HepG2 (cell line): ENCODE data around the gene LZTS2. TPM values are rescaled to one million over a fixed set of nuclear protein-coding genes. Genes with fewer than 3 reads are reported as not detected.

Experiments
- ATAC-seq: fragments of 200-7000 bp; cut with Tn5 transposase; 3 replicates; pipeline ENCODE4 v1.9.1; 2020; ENCODE audit warnings: mild to moderate bottlenecking, moderate library complexity
- BruUV-seq: library from RNA; stranded (reverse); fragments of 400-500 nt; replicated peaks from 2 replicates; lab custom pipeline; 2021; lab: Mats Ljungman, UMichigan
- CTCF ChIA-PET: fragments of 300-600 bp; formaldehyde crosslinking; extraction: SDS; loops from one replicate; lab custom pipeline; 2021; ENCODE audit warnings: low total read pairs, inconsistent platforms, low intra/inter-chr PET ratio; lab: Yijun Ruan, JAX
- POLR2A ChIA-PET: fragments of 350-600 bp; sonication (Branson Sonifier 250); formaldehyde crosslinking; loops from one replicate; lab custom pipeline; 2020; ENCODE audit warnings: antibody characterized with exemption, inconsistent platforms; lab: Yijun Ruan, JAX
- DNase-seq: peaks from one replicate; pipeline ENCODE4 v3.0.0-alpha.2; 2015; ENCODE audit warnings: low spot score
- FAIRE-seq: peaks from 3 replicates; lab custom pipeline; 2011; peaks lifted over from hg19 to GRCh38; lab: Jason Lieb, UNC
- H2AFZ ChIP-seq: one replicate; pipeline ENCODE4 v1.6.1; 2011; ENCODE audit warnings: low read length, inconsistent platforms
- H3K27ac ChIP-seq: fragments of 300-600 bp; 3 replicates; pipeline ENCODE4 v1.8.0; 2011; ENCODE audit warnings: mixed run types, mild to moderate bottlenecking, mixed read lengths, low read length, inconsistent platforms; ENCODE audit not compliant: insufficient read depth; ENCODE audit errors: extremely low read length
- H3K27me3 ChIP-seq, 2 experiments: fragments of 200-600 bp in 1 of 2; 2 replicates in 1 of 2; 3 replicates in 1 of 2; pipeline versions ENCODE4 v1.6.0 to v1.8.0; 2011; ENCODE audit warnings: low read length in 2 of 2, mild to moderate bottlenecking in 2 of 2, moderate library complexity in 2 of 2, inconsistent platforms in 1 of 2; ENCODE audit not compliant: insufficient read depth in 2 of 2, control insufficient read depth in 1 of 2
- H3K36me3 ChIP-seq, 2 experiments: fragments of 200-600 bp in 1 of 2; replicated peaks in 1 of 2; 2 replicates in 1 of 2; 3 replicates in 1 of 2; pipeline versions ENCODE4 v1.5.1 to v1.8.0; 2011; ENCODE audit warnings: low read length in 2 of 2, inconsistent platforms in 1 of 2; ENCODE audit not compliant: insufficient read depth in 2 of 2, control insufficient read depth in 1 of 2
- H3K4me1 ChIP-seq: 2 replicates; pipeline ENCODE4 v1.5.1; 2012; ENCODE audit warnings: low read length, inconsistent platforms; ENCODE audit not compliant: insufficient read depth
- H3K4me2 ChIP-seq: 2 replicates; pipeline ENCODE4 v1.6.0; 2011; ENCODE audit warnings: low read depth, low read length, inconsistent platforms
- H3K4me3 ChIP-seq, 3 experiments: fragments of 200-600 bp in 1 of 3; sonication (generic), shearing (Covaris generic) in 1 of 3; replicated peaks in 1 of 3; 2 replicates each; pipeline ENCODE4 v1.5.1; 2011 to 2016; ENCODE audit warnings: low read length in 3 of 3, inconsistent platforms in 2 of 3, low read depth in 2 of 3, mild to moderate bottlenecking in 2 of 3, control low read depth in 1 of 3, mixed read lengths in 1 of 3; ENCODE audit not compliant: insufficient read depth in 1 of 3
- H3K79me2 ChIP-seq: one replicate; pipeline ENCODE4 v1.6.1; 2011; ENCODE audit warnings: low read length, inconsistent platforms; ENCODE audit not compliant: insufficient read depth
- H3K9ac ChIP-seq: 2 replicates; pipeline ENCODE4 v1.6.0; 2011; ENCODE audit warnings: mild to moderate bottlenecking, low read depth, low read length, inconsistent platforms; ENCODE audit not compliant: insufficient read depth
- H3K9me3 ChIP-seq: 2 replicates; pipeline ENCODE4 v1.5.1; 2012; ENCODE audit warnings: mild to moderate bottlenecking, low read length
- H4K20me1 ChIP-seq: 2 replicates; pipeline ENCODE4 v1.6.0; 2011; ENCODE audit warnings: inconsistent platforms, mild to moderate bottlenecking, low read length, moderate library complexity; ENCODE audit not compliant: insufficient read depth
- ADNP ChIP-seq: sonication (generic); formaldehyde crosslinking; IDR thresholded peaks from 2 replicates; pipeline ENCODE4 v1.4.0; 2020; ENCODE audit warnings: missing genetic modification reagents
- AGO1 ChIP-seq: fragments of 200-400 bp; formaldehyde crosslinking; IDR thresholded peaks from 2 replicates; pipeline ENCODE4 v1.6.1; 2017; ENCODE audit warnings: mild to moderate bottlenecking, low read depth, low read length, moderate library complexity; ENCODE audit not compliant: poor library complexity, severe bottlenecking
- AGO2 ChIP-seq: fragments of 200-400 bp; formaldehyde crosslinking; optimal IDR thresholded peaks from 2 replicates; pipeline ENCODE3; 2017; ENCODE audit warnings: mild to moderate bottlenecking, low read depth, low read length, moderate library complexity
- FOXO4 ChIP-seq: sonication (generic); formaldehyde crosslinking; conservative IDR thresholded peaks from 2 replicates; pipeline ENCODE4 v1.8.1; 2023; ENCODE audit warnings: missing genetic modification reagents
- HCFC1 ChIP-seq: fragments of 150-350 bp; IDR thresholded peaks from 2 replicates; pipeline ENCODE4 v1.6.1; 2014; ENCODE audit warnings: low read depth, low read length
- MTA1 ChIP-seq: sonication (generic); formaldehyde crosslinking; IDR thresholded peaks from 2 replicates; pipeline ENCODE4 v1.4.0; 2020; ENCODE audit warnings: missing genetic modification reagents, mild to moderate bottlenecking, borderline replicate concordance
- POLR2A ChIP-seq, 2 experiments: IDR thresholded peaks; 2 replicates each; pipeline ENCODE4 v1.6.1; 2011; ENCODE audit warnings: low read depth in 2 of 2, low read length in 2 of 2, mild to moderate bottlenecking in 1 of 2, moderate library complexity in 1 of 2; ENCODE audit not compliant: insufficient read depth in 1 of 2
- RBFOX2 ChIP-seq: fragments of 200-400 bp; formaldehyde crosslinking; IDR thresholded peaks from 2 replicates; pipeline ENCODE4 v1.6.1; 2017; ENCODE audit warnings: low read depth, mild to moderate bottlenecking, low read length
- SKIL ChIP-seq: sonication (generic); formaldehyde crosslinking; IDR thresholded peaks from 2 replicates; pipeline ENCODE4 v1.8.0; 2022; ENCODE audit warnings: missing genetic modification reagents, mild to moderate bottlenecking, moderate library complexity, borderline replicate concordance
- SNAPC2 ChIP-seq: sonication (generic); formaldehyde crosslinking; IDR thresholded peaks from 2 replicates; pipeline ENCODE4 v1.8.1; 2022; ENCODE audit warnings: mild to moderate bottlenecking, missing genetic modification reagents
- ZBTB7A ChIP-seq: sonication (generic); formaldehyde crosslinking; IDR thresholded peaks from 2 replicates; pipeline ENCODE4 v1.8.0; 2022; ENCODE audit warnings: mild to moderate bottlenecking, missing genetic modification reagents
- ZNF138 ChIP-seq: sonication (generic); formaldehyde crosslinking; IDR thresholded peaks from 2 replicates; pipeline ENCODE4 v1.5.0; 2020; ENCODE audit warnings: mild to moderate bottlenecking, low read depth, missing genetic modification reagents
- ZNF205 ChIP-seq: IDR thresholded peaks from 2 replicates; pipeline ENCODE4 v1.6.1; 2018; ENCODE audit warnings: missing biosample characterization, missing genetic modification reagents
- ZNF354B ChIP-seq: sonication (generic); formaldehyde crosslinking; IDR thresholded peaks from 2 replicates; pipeline ENCODE4 v1.8.0; 2022; ENCODE audit warnings: mild to moderate bottlenecking, missing genetic modification reagents
- WGBS: methylation state at CpG from one replicate; pipeline ENCODE4 v1.1.6; 2017; ENCODE audit warnings: low lambda C conversion rate; 5-methylcytosine and 5-hydroxymethylcytosine counted together
- in situ Hi-C: cut with HindIII; loops from 2 replicates; pipeline ENCODE4 v1.10.0; 2017; ENCODE audit warnings: low pct_unique_long_range_greater_than_20kb; ENCODE audit not compliant: extremely low pct_ligation_motif_present
- intact Hi-C: fragments of 100-400 bp; cut with micrococcal nuclease; formaldehyde crosslinking; loops from one replicate; pipeline ENCODE4 v1.10.0; 2022; ENCODE audit not compliant: unreplicated experiment
- polyA plus RNA-seq, 8 experiments: library from polyadenylated mRNA; depleted of rRNA in 3 of 8; stranded (reverse) in 7 of 8; unstranded in 1 of 8; fragments of >200 nt; fragmentation: Illumina TruSeq in 4 of 8; extraction: Trizol in 4 of 8; gene quantifications; 2 replicates each; pipeline versions ENCODE4 v1.2.1 to v1.2.3, GENCODE V29; 2011 to 2016; ENCODE audit warnings: low read depth in 4 of 8, missing spikeins in 1 of 8, mixed read lengths in 1 of 8; ENCODE audit not compliant: insufficient read depth in 1 of 8
- total RNA-seq, 5 experiments: library from RNA; depleted of rRNA; stranded (reverse); fragments of >200 nt; fragmentation: Illumina TruSeq; extraction: Trizol; gene quantifications; 2 replicates each; pipeline ENCODE4 v1.2.3, GENCODE V29; 2016; ENCODE audit warnings: low read depth in 1 of 5

LZTS2 gene
- total and polyA plus RNA-seq, 2 of the 13 experiments (the other 11 are each of a cell fraction or from before 2014, with no cell fraction given): 43.6 to 65.6 TPM

- CTCF ChIA-PET: no interaction called here
- WGBS: 92% methylated on average over 9 of the region's 24 CpGs
- intact Hi-C loops (no loop called here), in situ Hi-C loops (no loop called here)
- FAIRE-seq: no peak
- DNase-seq: no peak
- H3K79me2 ChIP-seq: peaks cover 18% of the 10 kb centered on the region
- no peaks in the 10 kb centered on the region for H4K20me1 ChIP-seq
- no peak overlapping the region for H3K4me2 ChIP-seq
- TF ChIP-seq AGO2 (peak; percentile 94), ZNF205 (CRISPR knock-in tag) (no peak), SKIL (CRISPR knock-in tag) (no peak), ZNF354B (CRISPR knock-in tag) (no peak), FOXO4 (0 out of 2 replicates have a peak, but pooled peaks have one; percentile 50), RBFOX2 (peak; percentile 66), ZBTB7A (no peak), SNAPC2 (CRISPR knock-in tag) (no peak), HCFC1 (no peak), AGO1 (peak; percentile 40), ZNF138 (0 out of 2 replicates have a peak, but pooled peaks have one; percentile 47), POLR2A (IDR thresholded peaks at IDR 0.05; ENCODE audit: insufficient read depth in 1 of 2, low read depth in 2 of 2, low read length in 2 of 2) (0 out of 4 replicates have a peak, but pooled peaks of 1 of the 2 experiments have one; percentile 30), ADNP (CRISPR knock-in tag) (no peak), MTA1 (CRISPR knock-in tag) (no peak)
- peaks cover 25% of the 10 kb centered on the region for H3K4me1 ChIP-seq
- no TSS peak for BruUV-seq
- no peak overlapping the region for H3K4me3 ChIP-seq
- H3K27me3 ChIP-seq: no peaks in the 10 kb centered on the region; a peak in 1 of 5 replicates
- H3K36me3 ChIP-seq: peaks cover 20 to 63% of the 10 kb centered on the region in 2 experiments
- H2AFZ ChIP-seq: no peak overlapping the region
- peak overlapping the region; percentile 13 for H3K27ac ChIP-seq
- POLR2A ChIA-PET: interaction anchor here (23.0 kb wide), 1 partner anchor 14 kb away, joined by 277 read pairs; the partner anchor contains the start of gene SEMA4G
- H3K9ac ChIP-seq: no peak overlapping the region
- no peaks in the 10 kb centered on the region for H3K9me3 ChIP-seq
- no peak for ATAC-seq
These were observed 16.4 kb upstream of the LZTS2 start for GRCh38 chr10:100982916-100983830.
